Testis (tissue), 2 donors: ENCODE results near the gene THY1.

Experiments used
- CTCF ChIP-seq, 3 experiments: fragments of 450-650 bp in 2 of 3; fragments of 200-600 bp in 1 of 3; sonication (generic) in 1 of 3; IDR thresholded peaks; one replicate each; pipeline ENCODE4 v1.5.1; 2016 to 2019; ENCODE audit warnings: antibody characterized with exemption in 3 of 3, mild to moderate bottlenecking in 2 of 3, moderate library complexity in 1 of 3
- POLR2A ChIP-seq: fragments of 450-650 bp; IDR thresholded peaks from one replicate; pipeline ENCODE4 v1.6.1; 2017; ENCODE audit warnings: antibody characterized with exemption, mild to moderate bottlenecking, moderate library complexity

GRCh38 chr11:119418759-119419158 lies 4.2 kb downstream of the THY1 start:
- TF ChIP-seq CTCF (IDR thresholded peaks at IDR 0.05) (no peak), POLR2A (no peak)
